Measurements from ENCODE around the gene MCFD2.
"Not testable (repeated sequence)": the region's sequence is repeated elsewhere in the genome, so short reads cannot be mapped to it uniquely, and the experiment has no call there.

MCFD2 gene

GRCh38 chr2:46909771-46910419, 5.7 kb downstream of the MCFD2 start:
- in situ Hi-C loops (cut with MboI; ENCODE audit: low pct_unique_long_range_greater_than_20kb, low sequenced_read_pairs) = no loop called here
- DNase-seq = no peak

GRCh38 chr2:46909150-46909549, 6.5 kb downstream of the MCFD2 start:
- in situ Hi-C loops (cut with MboI; ENCODE audit: low pct_unique_long_range_greater_than_20kb, low sequenced_read_pairs) = no loop called here

GRCh38 chr2:46904908-46905678, 10.5 kb downstream of the MCFD2 start:
- DNase-seq = peak; percentile 20
- in situ Hi-C loops (cut with MboI; ENCODE audit: low pct_unique_long_range_greater_than_20kb, low sequenced_read_pairs) = not testable (repeated sequence)

More at GRCh38 chr2:46909150-46909549, 6.5 kb downstream of the MCFD2 start:
- DNase-seq = no peak

GRCh38 chr2:46902980-46903379, 12.6 kb downstream of the MCFD2 start:
- peak; percentile 73 for DNase-seq
- in situ Hi-C loops (cut with MboI; ENCODE audit: low pct_unique_long_range_greater_than_20kb, low sequenced_read_pairs) = not testable (repeated sequence)

GRCh38 chr2:46902465-46902864, 13.1 kb downstream of the MCFD2 start:
- no peak for DNase-seq
- in situ Hi-C loops (cut with MboI; ENCODE audit: low pct_unique_long_range_greater_than_20kb, low sequenced_read_pairs) = no loop called here

GRCh38 chr2:46901611-46902010, 14.0 kb downstream of the MCFD2 start:
- no peak for DNase-seq
- in situ Hi-C loops (cut with MboI; ENCODE audit: low pct_unique_long_range_greater_than_20kb, low sequenced_read_pairs) = no loop called here

GRCh38 chr2:46900381-46900780, 15.2 kb downstream of the MCFD2 start:
- in situ Hi-C loops (cut with MboI; ENCODE audit: low pct_unique_long_range_greater_than_20kb, low sequenced_read_pairs) = no loop called here
- no peak for DNase-seq

GRCh38 chr2:46899053-46899452, 16.6 kb downstream of the MCFD2 start:
- DNase-seq = no peak
- in situ Hi-C loops (cut with MboI; ENCODE audit: low pct_unique_long_range_greater_than_20kb, low sequenced_read_pairs) = no loop called here

GRCh38 chr2:46898024-46898423, 17.6 kb downstream of the MCFD2 start:
- in situ Hi-C loops (cut with MboI; ENCODE audit: low pct_unique_long_range_greater_than_20kb, low sequenced_read_pairs) = no loop called here
- DNase-seq = no peak

GRCh38 chr2:46893269-46893939, 22.2 kb downstream of the MCFD2 start:
- in situ Hi-C loops (cut with MboI; ENCODE audit: low pct_unique_long_range_greater_than_20kb, low sequenced_read_pairs) = no loop called here
- no peak for DNase-seq

- DNase-seq = no peak
- in situ Hi-C loops (cut with MboI; ENCODE audit: low pct_unique_long_range_greater_than_20kb, low sequenced_read_pairs) = no loop called here
These were observed 23.6 kb downstream of the MCFD2 start for GRCh38 chr2:46891956-46892553.

- no peak for DNase-seq
- in situ Hi-C loops (cut with MboI; ENCODE audit: low pct_unique_long_range_greater_than_20kb, low sequenced_read_pairs) = no loop called here
These were observed 27.1 kb downstream of the MCFD2 start for GRCh38 chr2:46888421-46888952.

- no peak for DNase-seq
- in situ Hi-C loops (cut with MboI; ENCODE audit: low pct_unique_long_range_greater_than_20kb, low sequenced_read_pairs) = no loop called here
These were observed 28.3 kb downstream of the MCFD2 start for GRCh38 chr2:46887028-46887885.

- no peak for DNase-seq
These were observed 29.2 kb downstream of the MCFD2 start for GRCh38 chr2:46886268-46887027.

GRCh38 chr2:46885376-46885775, 30.2 kb downstream of the MCFD2 start:
- no peak for DNase-seq

More at GRCh38 chr2:46886268-46887027, 29.2 kb downstream of the MCFD2 start:
- in situ Hi-C loops (cut with MboI; ENCODE audit: low pct_unique_long_range_greater_than_20kb, low sequenced_read_pairs) = no loop called here

GRCh38 chr2:46879511-46879910, 36.1 kb downstream of the MCFD2 start:
- DNase-seq = no peak
- in situ Hi-C loops (cut with MboI; ENCODE audit: low pct_unique_long_range_greater_than_20kb, low sequenced_read_pairs) = no loop called here

More at GRCh38 chr2:46885376-46885775, 30.2 kb downstream of the MCFD2 start:
- in situ Hi-C loops (cut with MboI; ENCODE audit: low pct_unique_long_range_greater_than_20kb, low sequenced_read_pairs) = no loop called here

- in situ Hi-C loops (cut with MboI; ENCODE audit: low pct_unique_long_range_greater_than_20kb, low sequenced_read_pairs) = no loop called here
- DNase-seq = no peak
These were observed 36.7 kb downstream of the MCFD2 start for GRCh38 chr2:46878886-46879285.

All from KBM-7 (cell line).